NB4 (cell line): ENCODE data around the gene DPYSL4.

Experiments
- MYC ChIP-seq: IDR thresholded peaks from 2 replicates; pipeline ENCODE4 v1.6.1; 2011; ENCODE audit warnings: low read depth, low read length
- POLR2A ChIP-seq: IDR thresholded peaks from 2 replicates; pipeline ENCODE4 v1.6.1; 2011; ENCODE audit warnings: mild to moderate bottlenecking; ENCODE audit not compliant: insufficient read length; ENCODE audit errors: extremely low read depth
- TF ChIP-seq, protein P1 (sequence below): IDR thresholded peaks from 2 replicates; pipeline ENCODE4 v1.6.1; 2011; ENCODE audit warnings: low read depth, low read length
- TF ChIP-seq, protein P2 (sequence below): IDR thresholded peaks from one replicate; pipeline ENCODE4 v1.5.1; 2012; ENCODE audit warnings: low read depth, low read length

DNA sequence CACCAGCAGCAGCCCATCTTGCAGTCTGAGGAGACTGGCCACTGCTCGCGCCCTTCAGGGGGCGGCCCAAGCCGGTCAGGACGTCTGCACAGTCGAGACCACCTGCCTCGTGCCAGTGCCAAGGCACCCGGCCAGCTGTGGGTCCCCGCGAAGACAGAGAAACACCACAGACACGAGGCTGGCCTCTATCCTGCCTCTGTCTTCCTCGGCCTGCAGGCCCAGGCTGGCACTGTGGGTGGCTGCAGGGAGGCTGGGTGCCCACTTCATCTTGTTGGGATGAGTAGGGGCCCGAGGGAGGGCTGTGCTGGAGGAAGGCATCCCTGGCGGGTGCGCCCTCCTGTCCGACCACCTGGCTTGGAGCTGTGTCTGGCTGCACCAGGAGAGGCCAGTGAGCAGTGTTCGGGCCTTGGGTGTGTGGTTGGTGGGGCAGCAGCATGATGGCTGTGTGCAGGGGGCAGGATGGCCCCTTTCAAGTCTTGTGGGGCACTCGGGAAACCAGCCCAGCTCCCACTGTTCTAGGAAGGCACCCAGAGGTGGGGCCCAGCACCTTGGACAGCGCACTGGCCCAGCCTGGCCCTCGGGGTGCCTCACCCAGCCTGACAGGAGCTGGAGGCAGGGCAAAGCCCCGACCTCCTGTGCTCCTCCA is 7.3 kb downstream of the DPYSL4 start:
- TF ChIP-seq POLR2A (no peak), MYC (no peak)
- TF ChIP-seq, protein P1, sequence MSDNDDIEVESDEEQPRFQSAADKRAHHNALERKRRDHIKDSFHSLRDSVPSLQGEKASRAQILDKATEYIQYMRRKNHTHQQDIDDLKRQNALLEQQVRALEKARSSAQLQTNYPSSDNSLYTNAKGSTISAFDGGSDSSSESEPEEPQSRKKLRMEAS = no peak
- TF ChIP-seq, protein P2, sequence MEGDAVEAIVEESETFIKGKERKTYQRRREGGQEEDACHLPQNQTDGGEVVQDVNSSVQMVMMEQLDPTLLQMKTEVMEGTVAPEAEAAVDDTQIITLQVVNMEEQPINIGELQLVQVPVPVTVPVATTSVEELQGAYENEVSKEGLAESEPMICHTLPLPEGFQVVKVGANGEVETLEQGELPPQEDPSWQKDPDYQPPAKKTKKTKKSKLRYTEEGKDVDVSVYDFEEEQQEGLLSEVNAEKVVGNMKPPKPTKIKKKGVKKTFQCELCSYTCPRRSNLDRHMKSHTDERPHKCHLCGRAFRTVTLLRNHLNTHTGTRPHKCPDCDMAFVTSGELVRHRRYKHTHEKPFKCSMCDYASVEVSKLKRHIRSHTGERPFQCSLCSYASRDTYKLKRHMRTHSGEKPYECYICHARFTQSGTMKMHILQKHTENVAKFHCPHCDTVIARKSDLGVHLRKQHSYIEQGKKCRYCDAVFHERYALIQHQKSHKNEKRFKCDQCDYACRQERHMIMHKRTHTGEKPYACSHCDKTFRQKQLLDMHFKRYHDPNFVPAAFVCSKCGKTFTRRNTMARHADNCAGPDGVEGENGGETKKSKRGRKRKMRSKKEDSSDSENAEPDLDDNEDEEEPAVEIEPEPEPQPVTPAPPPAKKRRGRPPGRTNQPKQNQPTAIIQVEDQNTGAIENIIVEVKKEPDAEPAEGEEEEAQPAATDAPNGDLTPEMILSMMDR = no peak
